ENCODE measurements around the gene CYGB. TPM values are rescaled to one million over a fixed set of nuclear protein-coding genes. Genes with fewer than 3 reads are reported as not detected.

Gene CYGB
- polyA plus RNA-seq, 3 donors: not detected

DNA sequence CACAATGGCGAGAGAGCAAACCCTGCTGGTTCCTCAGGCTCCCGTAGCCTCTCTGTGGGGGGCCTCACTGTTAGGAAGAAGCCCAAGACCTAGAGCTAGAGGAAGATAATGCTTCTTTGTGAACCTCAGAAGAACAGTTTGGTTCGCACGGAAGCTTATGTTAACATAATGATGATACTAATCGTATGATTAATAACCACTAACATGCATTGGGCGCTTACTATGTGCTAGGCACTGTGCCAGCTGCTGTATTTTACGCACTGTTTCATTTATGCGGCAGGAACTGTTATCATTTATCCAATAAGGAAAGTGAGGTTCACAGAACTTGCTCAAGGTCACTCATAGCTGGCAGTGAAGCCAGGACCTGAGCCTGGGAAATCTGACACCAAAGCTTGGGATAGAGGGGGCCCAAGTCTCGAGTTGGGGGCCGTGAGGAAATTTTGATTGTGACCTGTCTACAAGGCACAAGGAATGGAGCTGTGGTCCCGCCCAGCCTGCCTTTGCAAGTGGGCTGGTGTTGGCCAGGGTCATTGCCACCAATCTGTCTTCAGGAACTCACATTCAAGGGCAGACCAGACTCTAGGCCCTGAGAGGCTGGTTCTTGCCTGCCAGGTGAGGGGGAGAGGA, 9.2 kb upstream of the CYGB start:
- Histone ChIP-seq H3K4me3 (replicated peaks in 1 of 3; ENCODE audit: low read depth in 2 of 3, low read length in 3 of 3) (no peak overlapping the region), H3K27me3 (ENCODE audit: control insufficient read depth in 2 of 2, insufficient read depth in 2 of 2, low read length in 2 of 2) (peaks cover 0 to 26% of the 10 kb centered on the region in 2 donors), H3K79me2 (ENCODE audit: insufficient read depth, low read length) (no peaks in the 10 kb centered on the region), H3K4me1 (ENCODE audit: control insufficient read depth in 1 of 2, insufficient read depth in 2 of 2, low read length in 2 of 2) (peaks cover 15 to 21% of the 10 kb centered on the region in 2 donors), H3K27ac (ENCODE audit: low read depth in 1 of 2, low read length in 2 of 2) (no peak overlapping the region), H4K20me1 (ENCODE audit: insufficient read depth, low read length) (no peaks in the 10 kb centered on the region), H3K9me3 (replicated peaks in 1 of 2; ENCODE audit: control insufficient read depth in 1 of 2, insufficient read depth in 1 of 2, low read length in 2 of 2) (no peaks in the 10 kb centered on the region), H3K36me3 (replicated peaks in 1 of 2; ENCODE audit: control insufficient read depth in 1 of 2, insufficient read depth in 2 of 2, low read length in 2 of 2) (no peaks in the 10 kb centered on the region), H3K4me2 (replicated peaks; ENCODE audit: extremely low read depth, low read length, poor library complexity, severe bottlenecking) (no peak overlapping the region), H2AFZ (ENCODE audit: insufficient read depth, low read depth, low read length, poor library complexity, severe bottlenecking) (no peak overlapping the region), H3K9ac (ENCODE audit: insufficient read depth, low read length, poor library complexity, severe bottlenecking) (no peak overlapping the region)
- Mint-ChIP-seq H3K27me3 (ENCODE audit: low read depth in 3 of 3) (peaks cover 23 to 36% (median 26%) of the 10 kb centered on the region in 3 donors), H3K27ac (peak overlapping the region in 1 of 7 donors; percentile 2), H3K36me3 (no peaks in the 10 kb centered on the region), H3K4me3 (no peak overlapping the region), H3K9me3 (peaks cover 0 to 2% (median 0%) of the 10 kb centered on the region in 7 donors), H3K4me1 (peaks cover 22% of the 10 kb centered on the region)
- TF ChIP-seq, protein P1, sequence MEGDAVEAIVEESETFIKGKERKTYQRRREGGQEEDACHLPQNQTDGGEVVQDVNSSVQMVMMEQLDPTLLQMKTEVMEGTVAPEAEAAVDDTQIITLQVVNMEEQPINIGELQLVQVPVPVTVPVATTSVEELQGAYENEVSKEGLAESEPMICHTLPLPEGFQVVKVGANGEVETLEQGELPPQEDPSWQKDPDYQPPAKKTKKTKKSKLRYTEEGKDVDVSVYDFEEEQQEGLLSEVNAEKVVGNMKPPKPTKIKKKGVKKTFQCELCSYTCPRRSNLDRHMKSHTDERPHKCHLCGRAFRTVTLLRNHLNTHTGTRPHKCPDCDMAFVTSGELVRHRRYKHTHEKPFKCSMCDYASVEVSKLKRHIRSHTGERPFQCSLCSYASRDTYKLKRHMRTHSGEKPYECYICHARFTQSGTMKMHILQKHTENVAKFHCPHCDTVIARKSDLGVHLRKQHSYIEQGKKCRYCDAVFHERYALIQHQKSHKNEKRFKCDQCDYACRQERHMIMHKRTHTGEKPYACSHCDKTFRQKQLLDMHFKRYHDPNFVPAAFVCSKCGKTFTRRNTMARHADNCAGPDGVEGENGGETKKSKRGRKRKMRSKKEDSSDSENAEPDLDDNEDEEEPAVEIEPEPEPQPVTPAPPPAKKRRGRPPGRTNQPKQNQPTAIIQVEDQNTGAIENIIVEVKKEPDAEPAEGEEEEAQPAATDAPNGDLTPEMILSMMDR (IDR thresholded peaks at IDR 0.05): no peak
- intact Hi-C loops (cut with micrococcal nuclease): no loop called here
- 41% methylated on average over 5 of the region's 11 CpGs for WGBS (ENCODE audit: insufficient coverage)
- no peak for DNase-seq

DNA sequence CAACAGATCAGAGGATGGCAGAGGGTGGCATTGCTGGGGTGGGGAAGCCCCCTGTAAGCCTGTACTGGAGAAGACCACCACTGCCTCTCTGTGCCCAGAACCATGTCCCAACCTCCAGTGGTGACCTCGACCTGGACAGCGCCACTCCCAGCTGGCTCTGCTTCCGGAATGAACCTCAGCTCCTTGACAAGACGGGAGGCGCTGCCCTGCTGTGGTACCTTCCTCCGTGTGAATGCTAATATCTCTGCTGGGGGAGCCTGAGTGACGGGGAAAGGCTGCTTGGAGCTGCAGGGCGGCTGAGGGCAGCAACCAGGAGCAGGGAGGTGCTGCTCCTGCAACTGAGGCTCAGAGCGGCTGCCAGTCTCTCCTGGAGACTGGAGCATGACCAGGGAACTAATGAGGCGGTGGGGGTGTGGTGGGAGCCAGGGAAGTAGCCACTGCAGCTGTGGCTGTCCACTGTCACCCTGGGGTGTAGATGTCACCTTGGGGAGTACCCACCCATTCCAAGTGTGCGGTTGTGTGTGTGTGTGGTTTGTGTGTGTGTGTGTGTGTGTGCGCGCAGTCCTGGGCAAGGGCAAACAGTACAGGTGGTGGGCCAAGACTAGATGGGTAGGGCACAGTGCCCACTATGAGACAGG, 8.5 kb upstream of the CYGB start:
- Histone ChIP-seq H3K9ac (ENCODE audit: insufficient read depth, low read length, poor library complexity, severe bottlenecking) (no peak overlapping the region), H3K36me3 (replicated peaks in 1 of 2; ENCODE audit: control insufficient read depth in 1 of 2, insufficient read depth in 2 of 2, low read length in 2 of 2) (no peaks in the 10 kb centered on the region), H3K27me3 (ENCODE audit: control insufficient read depth in 2 of 2, insufficient read depth in 2 of 2, low read length in 2 of 2) (peaks cover 0 to 26% of the 10 kb centered on the region in 2 donors), H3K9me3 (replicated peaks in 1 of 2; ENCODE audit: control insufficient read depth in 1 of 2, insufficient read depth in 1 of 2, low read length in 2 of 2) (no peaks in the 10 kb centered on the region), H2AFZ (ENCODE audit: insufficient read depth, low read depth, low read length, poor library complexity, severe bottlenecking) (no peak overlapping the region), H3K79me2 (ENCODE audit: insufficient read depth, low read length) (no peaks in the 10 kb centered on the region), H3K4me3 (replicated peaks in 1 of 3; ENCODE audit: low read depth in 2 of 3, low read length in 3 of 3) (no peak overlapping the region), H3K4me2 (replicated peaks; ENCODE audit: extremely low read depth, low read length, poor library complexity, severe bottlenecking) (no peak overlapping the region), H3K4me1 (ENCODE audit: control insufficient read depth in 1 of 2, insufficient read depth in 2 of 2, low read length in 2 of 2) (peaks cover 9 to 15% of the 10 kb centered on the region in 2 donors), H4K20me1 (ENCODE audit: insufficient read depth, low read length) (no peaks in the 10 kb centered on the region), H3K27ac (ENCODE audit: low read depth in 1 of 2, low read length in 2 of 2) (no peak overlapping the region)
- Mint-ChIP-seq H3K9me3 (peaks cover 0 to 2% (median 0%) of the 10 kb centered on the region in 7 donors), H3K36me3 (no peaks in the 10 kb centered on the region), H3K27me3 (ENCODE audit: low read depth in 3 of 3) (peaks cover 23 to 38% (median 29%) of the 10 kb centered on the region in 3 donors), H3K4me3 (no peak overlapping the region), H3K27ac (no peak overlapping the region), H3K4me1 (peaks cover 19% of the 10 kb centered on the region)
- DNase-seq: no peak
- intact Hi-C loops (cut with micrococcal nuclease): no loop called here
- 80% methylated on average over 12 of the region's 13 CpGs for WGBS (ENCODE audit: insufficient coverage)
- TF ChIP-seq, protein P1 (IDR thresholded peaks at IDR 0.05): no peak
